ENCODE results near the gene SYNJ1. TPM values are rescaled to one million over a fixed set of nuclear protein-coding genes. Genes with fewer than 3 reads are reported as not detected.
"Not testable (repeated sequence)": the region's sequence is repeated elsewhere in the genome, so short reads cannot be mapped to it uniquely, and the experiment has no call there.

Gene SYNJ1
- total and polyA plus RNA-seq, 4 donors: 7.4 to 17.5 (median 11.8) TPM

DNA sequence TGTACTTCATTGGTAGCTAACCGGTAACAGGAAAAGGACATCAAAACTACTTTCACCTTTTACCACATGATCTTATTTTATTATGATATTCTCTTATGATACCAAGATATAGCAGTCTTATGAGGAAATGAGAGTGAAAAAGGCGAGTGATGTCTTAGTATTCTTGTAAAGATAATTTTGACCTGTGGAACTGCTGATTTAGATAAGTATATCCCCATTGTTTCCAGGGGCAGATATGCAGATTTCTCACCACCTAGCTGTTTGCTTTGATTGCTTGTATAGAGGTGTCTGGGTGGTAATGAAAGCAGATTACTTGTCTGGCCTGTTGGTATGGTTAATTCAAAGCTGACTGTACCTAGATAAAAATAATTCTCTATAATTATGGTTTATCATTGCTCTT, 53.1 kb downstream of the SYNJ1 start:
- no peaks in the 10 kb centered on the region for H3K4me1 ChIP-seq (ENCODE audit: control insufficient read depth in 5 of 5, insufficient read depth in 5 of 5, low read length in 5 of 5)
- H3K4me3 ChIP-seq: no peak overlapping the region
- no peak overlapping the region for H3K9ac ChIP-seq (ENCODE audit: insufficient read depth in 1 of 2, low read length in 2 of 2)
- TF ChIP-seq, protein P1, sequence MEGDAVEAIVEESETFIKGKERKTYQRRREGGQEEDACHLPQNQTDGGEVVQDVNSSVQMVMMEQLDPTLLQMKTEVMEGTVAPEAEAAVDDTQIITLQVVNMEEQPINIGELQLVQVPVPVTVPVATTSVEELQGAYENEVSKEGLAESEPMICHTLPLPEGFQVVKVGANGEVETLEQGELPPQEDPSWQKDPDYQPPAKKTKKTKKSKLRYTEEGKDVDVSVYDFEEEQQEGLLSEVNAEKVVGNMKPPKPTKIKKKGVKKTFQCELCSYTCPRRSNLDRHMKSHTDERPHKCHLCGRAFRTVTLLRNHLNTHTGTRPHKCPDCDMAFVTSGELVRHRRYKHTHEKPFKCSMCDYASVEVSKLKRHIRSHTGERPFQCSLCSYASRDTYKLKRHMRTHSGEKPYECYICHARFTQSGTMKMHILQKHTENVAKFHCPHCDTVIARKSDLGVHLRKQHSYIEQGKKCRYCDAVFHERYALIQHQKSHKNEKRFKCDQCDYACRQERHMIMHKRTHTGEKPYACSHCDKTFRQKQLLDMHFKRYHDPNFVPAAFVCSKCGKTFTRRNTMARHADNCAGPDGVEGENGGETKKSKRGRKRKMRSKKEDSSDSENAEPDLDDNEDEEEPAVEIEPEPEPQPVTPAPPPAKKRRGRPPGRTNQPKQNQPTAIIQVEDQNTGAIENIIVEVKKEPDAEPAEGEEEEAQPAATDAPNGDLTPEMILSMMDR (IDR thresholded peaks at IDR 0.05; ENCODE audit: control extremely low read depth, extremely low read depth): no peak
- ATAC-seq (ENCODE audit: insufficient read depth, low FRiP score) (no peak), DNase-seq (no peak)
- H3K27me3 ChIP-seq (ENCODE audit: control insufficient read depth in 3 of 3, insufficient read depth in 3 of 3, low read length in 2 of 3): no peaks in the 10 kb centered on the region
- no peaks in the 10 kb centered on the region for H3K9me3 ChIP-seq (ENCODE audit: control insufficient read depth in 4 of 4, insufficient read depth in 3 of 4, low read length in 3 of 4)
- H3K27ac ChIP-seq (ENCODE audit: low read depth in 1 of 2, low read length in 1 of 2): no peak overlapping the region
- WGBS, 2 donors: 94 to 97% methylated on average over 2 of the region's 2 CpGs
- H3K36me3 ChIP-seq (ENCODE audit: control insufficient read depth in 4 of 4, insufficient read depth in 4 of 4, low read length in 4 of 4): peaks cover 0 to 11% (median 7%) of the 10 kb centered on the region in 4 donors

DNA sequence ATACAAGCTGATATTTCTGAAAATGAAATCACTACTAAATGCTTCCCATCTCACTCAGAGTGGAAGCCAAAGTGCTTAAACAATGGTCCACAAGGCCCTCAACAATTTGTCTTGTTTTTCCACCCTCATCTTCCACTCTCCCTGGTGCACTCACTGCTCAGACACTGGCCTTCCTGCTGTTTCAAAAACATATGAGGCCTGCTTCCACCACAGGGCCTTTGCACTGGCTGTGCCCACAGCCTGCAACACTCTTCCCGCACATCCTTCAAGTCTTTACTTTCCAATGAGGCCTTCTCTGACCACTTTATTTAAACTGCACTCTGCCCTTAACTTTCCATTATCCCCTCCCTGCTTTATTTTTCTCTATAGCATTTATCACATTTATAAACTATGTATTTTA, 53.8 kb downstream of the SYNJ1 start:
- 99 to 100% methylated on average over 1 of the region's 1 CpG for WGBS, 2 donors
- Histone ChIP-seq H3K4me1 (ENCODE audit: control insufficient read depth in 5 of 5, insufficient read depth in 5 of 5, low read length in 5 of 5) (no peaks in the 10 kb centered on the region), H3K27me3 (ENCODE audit: control insufficient read depth in 3 of 3, insufficient read depth in 3 of 3, low read length in 2 of 3) (no peaks in the 10 kb centered on the region), H3K4me3 (no peak overlapping the region), H3K9me3 (ENCODE audit: control insufficient read depth in 4 of 4, insufficient read depth in 3 of 4, low read length in 3 of 4) (no peaks in the 10 kb centered on the region), H3K27ac (ENCODE audit: low read depth in 1 of 2, low read length in 1 of 2) (no peak overlapping the region), H3K9ac (ENCODE audit: insufficient read depth in 1 of 2, low read length in 2 of 2) (no peak overlapping the region), H3K36me3 (ENCODE audit: control insufficient read depth in 4 of 4, insufficient read depth in 4 of 4, low read length in 4 of 4) (peaks cover 0 to 11% (median 7%) of the 10 kb centered on the region in 4 donors)
- ATAC-seq (ENCODE audit: insufficient read depth, low FRiP score): no peak
- TF ChIP-seq, protein P1 (IDR thresholded peaks at IDR 0.05; ENCODE audit: control extremely low read depth, extremely low read depth): no peak
- DNase-seq: no peak

DNA sequence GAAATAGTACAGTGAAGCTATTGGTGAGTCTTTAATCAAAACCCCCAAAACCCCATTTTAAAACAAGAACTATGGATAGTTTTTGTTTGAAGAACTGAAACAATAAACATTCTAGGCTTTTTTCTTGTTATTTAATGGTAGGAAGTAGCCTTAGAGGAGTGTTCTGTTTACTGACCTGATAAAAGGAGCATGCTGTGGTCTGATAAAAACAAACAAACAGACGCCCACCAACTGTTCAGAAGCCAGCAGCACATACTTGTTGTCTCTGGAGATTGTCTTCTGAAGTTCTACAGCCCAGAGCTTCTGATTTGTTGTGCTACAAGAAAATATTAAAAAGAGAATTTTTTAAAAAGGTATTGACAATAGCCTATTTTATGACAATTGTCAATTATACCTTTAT, 61.6 kb downstream of the SYNJ1 start:
- WGBS, 2 donors: 90 to 91% methylated on average over 1 of the region's 1 CpG
- no peaks in the 10 kb centered on the region for H3K4me1 ChIP-seq (ENCODE audit: control insufficient read depth in 5 of 5, insufficient read depth in 5 of 5, low read length in 5 of 5)
- no peak for ATAC-seq (ENCODE audit: insufficient read depth, low FRiP score)
- H3K9me3 ChIP-seq (ENCODE audit: control insufficient read depth in 4 of 4, insufficient read depth in 3 of 4, low read length in 3 of 4): peaks cover 0 to 19% (median 4%) of the 10 kb centered on the region in 4 donors
- no peaks in the 10 kb centered on the region for H3K27me3 ChIP-seq (ENCODE audit: control insufficient read depth in 3 of 3, insufficient read depth in 3 of 3, low read length in 2 of 3)
- DNase-seq: no peak
- H3K27ac ChIP-seq (ENCODE audit: low read depth in 1 of 2, low read length in 1 of 2): no peak overlapping the region
- no peak overlapping the region for H3K4me3 ChIP-seq
- peaks cover 18 to 35% (median 28%) of the 10 kb centered on the region in 4 donors for H3K36me3 ChIP-seq (ENCODE audit: control insufficient read depth in 4 of 4, insufficient read depth in 4 of 4, low read length in 4 of 4)
- TF ChIP-seq, protein P1 (IDR thresholded peaks at IDR 0.05; ENCODE audit: control extremely low read depth, extremely low read depth): no peak
- H3K9ac ChIP-seq (ENCODE audit: insufficient read depth in 1 of 2, low read length in 2 of 2): no peak overlapping the region

DNA sequence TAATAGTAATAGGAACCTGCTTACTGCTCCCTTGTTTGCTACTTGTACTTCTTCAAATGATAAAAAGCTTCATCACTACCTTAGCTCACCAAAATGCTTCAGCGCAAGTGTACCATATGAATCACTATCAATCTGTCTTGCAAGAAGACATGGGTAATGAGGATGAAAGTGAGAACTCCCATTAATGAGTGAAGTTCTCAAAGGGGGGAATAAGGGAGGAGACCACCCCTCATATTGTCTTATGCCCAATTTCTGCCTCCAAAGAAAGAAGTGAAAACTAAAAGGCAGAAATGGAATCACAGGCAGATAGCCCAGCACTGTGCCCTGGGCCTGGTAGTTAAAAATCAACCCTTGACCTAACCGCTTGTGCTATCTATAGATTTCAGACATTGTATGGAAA, 63.7 kb downstream of the SYNJ1 start:
- not testable (repeated sequence) for H3K4me3 ChIP-seq; DNase-seq; H3K9ac ChIP-seq (ENCODE audit: insufficient read depth in 1 of 2, low read length in 2 of 2); H3K4me1 ChIP-seq (ENCODE audit: control insufficient read depth in 5 of 5, insufficient read depth in 5 of 5, low read length in 5 of 5); ATAC-seq (ENCODE audit: insufficient read depth, low FRiP score); H3K27ac ChIP-seq (ENCODE audit: low read depth in 1 of 2, low read length in 1 of 2); H3K27me3 ChIP-seq (ENCODE audit: control insufficient read depth in 3 of 3, insufficient read depth in 3 of 3, low read length in 2 of 3)
- H3K36me3 ChIP-seq (ENCODE audit: control insufficient read depth in 4 of 4, insufficient read depth in 4 of 4, low read length in 4 of 4): peaks cover 22 to 35% (median 29%) of the 10 kb centered on the region in 4 donors
- 96 to 98% methylated on average over 2 of the region's 2 CpGs for WGBS, 2 donors
- H3K9me3 ChIP-seq (ENCODE audit: control insufficient read depth in 4 of 4, insufficient read depth in 3 of 4, low read length in 3 of 4): peaks cover 0 to 19% (median 4%) of the 10 kb centered on the region in 4 donors

DNA sequence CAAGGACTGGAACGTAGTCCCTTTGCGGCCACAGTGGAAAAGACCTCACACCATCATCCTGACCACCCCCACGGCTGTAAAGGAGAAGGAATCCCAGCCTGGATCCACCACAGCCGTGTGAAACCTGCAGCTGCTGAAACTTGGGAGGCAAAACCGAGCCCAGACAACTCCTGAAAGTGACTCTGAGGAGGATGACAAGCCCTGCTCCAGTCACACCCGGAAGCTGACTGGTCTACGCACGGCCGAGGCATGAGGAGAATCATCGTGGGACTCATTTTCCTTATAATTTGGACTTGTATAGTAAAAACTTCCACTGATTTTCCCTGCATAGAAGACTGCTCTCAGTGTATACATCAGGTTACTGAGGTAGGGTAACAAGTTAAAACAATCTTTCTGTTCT, 65.8 kb downstream of the SYNJ1 start:
- H3K4me1 ChIP-seq (ENCODE audit: control insufficient read depth in 5 of 5, insufficient read depth in 5 of 5, low read length in 5 of 5); DNase-seq; ATAC-seq (ENCODE audit: insufficient read depth, low FRiP score); H3K9ac ChIP-seq (ENCODE audit: insufficient read depth in 1 of 2, low read length in 2 of 2); H3K27ac ChIP-seq (ENCODE audit: low read depth in 1 of 2, low read length in 1 of 2); H3K27me3 ChIP-seq (ENCODE audit: control insufficient read depth in 3 of 3, insufficient read depth in 3 of 3, low read length in 2 of 3); H3K4me3 ChIP-seq: not testable (repeated sequence)
- peaks cover 0 to 23% (median 4%) of the 10 kb centered on the region in 4 donors for H3K9me3 ChIP-seq (ENCODE audit: control insufficient read depth in 4 of 4, insufficient read depth in 3 of 4, low read length in 3 of 4)
- H3K36me3 ChIP-seq (ENCODE audit: control insufficient read depth in 4 of 4, insufficient read depth in 4 of 4, low read length in 4 of 4): peaks cover 21 to 42% (median 31%) of the 10 kb centered on the region in 4 donors
- 95 to 96% methylated on average over 10 of the region's 10 CpGs for WGBS, 2 donors

DNA sequence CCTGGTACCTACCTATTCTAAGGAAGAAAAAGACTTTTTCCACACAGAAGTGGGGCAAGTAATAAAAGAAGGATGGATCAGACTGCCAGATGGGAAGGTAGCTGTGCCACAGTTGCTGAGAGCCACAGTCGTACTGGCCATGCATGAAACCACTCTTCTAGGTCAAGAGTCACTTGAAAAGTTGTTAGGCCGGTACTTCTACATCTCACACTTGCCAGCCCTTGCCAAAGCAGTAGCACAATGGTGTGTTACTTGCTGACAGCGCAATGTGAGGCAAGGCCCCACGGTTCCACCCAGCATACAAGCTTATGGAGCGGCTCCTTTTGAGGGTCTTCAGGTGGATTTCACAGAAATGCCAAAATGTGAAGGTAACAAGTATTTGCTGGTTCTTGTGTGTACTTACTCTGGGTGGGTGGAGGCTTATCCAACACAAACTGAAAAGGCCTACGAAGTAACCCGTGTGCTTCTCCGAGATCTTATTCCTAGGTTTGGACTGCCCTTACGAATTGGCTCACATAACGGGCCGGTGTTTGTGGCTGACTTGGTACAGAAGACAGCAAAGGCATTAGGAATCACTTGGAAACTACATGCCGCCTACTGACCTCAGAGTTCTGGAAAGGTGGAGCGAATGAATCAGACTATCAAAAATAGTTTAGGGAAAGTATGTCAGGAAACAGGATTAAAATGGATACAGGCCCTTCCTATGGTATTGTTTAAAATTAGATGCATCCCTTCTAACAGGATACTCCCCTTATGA, 66.6 kb downstream of the SYNJ1 start:
- 76 to 88% methylated on average over 13 of the region's 13 CpGs for WGBS, 2 donors
- not testable (repeated sequence) for H3K4me1 ChIP-seq (ENCODE audit: control insufficient read depth in 5 of 5, insufficient read depth in 5 of 5, low read length in 5 of 5); H3K27me3 ChIP-seq (ENCODE audit: control insufficient read depth in 3 of 3, insufficient read depth in 3 of 3, low read length in 2 of 3); H3K4me3 ChIP-seq; ATAC-seq (ENCODE audit: insufficient read depth, low FRiP score); H3K9ac ChIP-seq (ENCODE audit: insufficient read depth in 1 of 2, low read length in 2 of 2)
- peak; percentile 57 to 77 (median 74) for DNase-seq
- Histone ChIP-seq H3K9me3 (ENCODE audit: control insufficient read depth in 4 of 4, insufficient read depth in 3 of 4, low read length in 3 of 4) (peaks cover 0 to 23% (median 4%) of the 10 kb centered on the region in 4 donors), H3K27ac (ENCODE audit: low read depth in 1 of 2, low read length in 1 of 2) (peak overlapping the region in 1 of 2 donors; percentile 60), H3K36me3 (ENCODE audit: control insufficient read depth in 4 of 4, insufficient read depth in 4 of 4, low read length in 4 of 4) (peaks cover 21 to 41% (median 31%) of the 10 kb centered on the region in 4 donors)

Data from lung (tissue), 12 donors.